GM21825 (cell line): ENCODE results near the gene MMP23B.
"Not testable (repeated sequence)": the region's sequence is repeated elsewhere in the genome, so short reads cannot be mapped to it uniquely, and the experiment has no call there.

Experiments
- ATAC-seq: cut with Tn5 transposase; IDR thresholded peaks from one replicate; pipeline ENCODE4 v1.9.1; 2021; ENCODE audit warnings: mild to moderate bottlenecking, moderate library complexity; ENCODE audit not compliant: unreplicated experiment

MMP23B gene

GRCh38 chr1:1664318-1664717 is 32.3 kb downstream of the MMP23B start:
- ATAC-seq: not testable (repeated sequence)

- no peak for ATAC-seq
These were observed 33.2 kb downstream of the MMP23B start for GRCh38 chr1:1664941-1665814.

DNA sequence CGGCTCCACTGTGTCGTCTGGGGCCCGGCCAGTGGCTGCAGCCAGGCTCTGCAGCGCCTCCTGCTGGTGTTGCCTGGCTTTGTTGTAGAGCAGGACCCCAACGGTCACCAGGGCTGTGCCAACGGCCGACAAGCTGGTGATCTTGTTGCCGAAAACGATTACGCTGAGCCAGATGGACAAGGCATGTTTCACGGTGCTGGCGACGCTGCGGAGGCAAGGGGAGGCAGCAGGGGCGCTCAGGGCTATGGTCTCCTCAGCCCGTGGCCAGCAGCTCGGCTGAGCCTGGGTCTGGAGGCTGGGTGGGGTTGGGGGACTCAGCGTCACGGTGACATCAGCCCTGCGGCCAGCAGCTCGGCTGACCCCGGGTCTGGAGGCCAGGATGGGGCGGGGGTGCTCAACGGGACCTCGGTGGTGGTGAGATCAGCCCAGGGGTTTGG is 33.9 kb downstream of the MMP23B start:
- ATAC-seq: no peak

GRCh38 chr1:1666526-1666925 is 34.6 kb downstream of the MMP23B start:
- no peak for ATAC-seq

DNA sequence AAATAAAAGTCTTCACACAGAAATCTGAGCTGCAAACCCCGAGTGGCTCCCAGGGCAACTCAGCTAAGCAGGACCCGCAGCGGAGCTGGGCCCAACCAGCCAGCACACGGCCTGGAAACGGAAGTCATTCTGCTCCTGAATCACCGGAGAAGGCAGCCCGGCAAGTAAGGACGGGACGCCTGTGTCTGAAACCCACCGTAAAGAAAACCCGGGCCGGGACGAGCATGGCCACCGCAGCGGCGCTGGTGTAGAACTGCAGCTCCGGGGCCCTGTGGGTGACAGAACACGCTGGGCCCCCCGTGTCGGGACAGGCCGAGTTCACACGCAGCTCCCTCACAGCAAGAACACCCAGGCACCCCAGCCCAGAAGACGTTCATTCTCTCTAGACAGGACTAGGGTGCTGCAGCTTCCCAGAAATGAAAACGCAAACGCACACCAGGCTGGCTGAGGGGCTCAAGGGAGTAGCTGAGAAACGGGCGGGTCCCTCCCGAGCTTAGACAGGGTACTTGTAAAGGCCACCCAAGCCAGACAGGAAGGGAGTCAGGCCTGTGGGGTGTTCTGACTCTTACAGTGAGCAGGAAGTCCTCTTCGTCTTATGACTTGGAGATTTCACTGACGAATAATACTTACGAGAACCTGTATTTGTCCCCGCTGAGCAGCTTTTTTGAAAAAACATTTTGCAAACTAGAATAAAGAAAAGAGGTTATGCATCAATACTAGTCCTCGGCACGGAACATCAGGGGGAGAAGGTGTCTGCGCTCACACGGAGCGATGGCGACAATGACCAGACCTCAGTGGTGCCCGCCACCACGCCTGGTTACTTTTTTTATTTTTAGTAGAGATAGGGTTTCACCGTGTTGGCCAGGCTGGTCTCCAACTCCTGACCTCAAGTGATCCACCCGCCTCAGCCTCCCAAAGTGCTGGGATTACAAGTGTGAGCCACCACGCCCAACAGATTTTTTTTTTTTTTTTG is 37.8 kb downstream of the MMP23B start:
- ATAC-seq: no peak

GRCh38 chr1:1670866-1671265 is 38.9 kb downstream of the MMP23B start:
- ATAC-seq: no peak

- no peak for ATAC-seq
These were observed 39.6 kb downstream of the MMP23B start for GRCh38 chr1:1671365-1672119.

DNA sequence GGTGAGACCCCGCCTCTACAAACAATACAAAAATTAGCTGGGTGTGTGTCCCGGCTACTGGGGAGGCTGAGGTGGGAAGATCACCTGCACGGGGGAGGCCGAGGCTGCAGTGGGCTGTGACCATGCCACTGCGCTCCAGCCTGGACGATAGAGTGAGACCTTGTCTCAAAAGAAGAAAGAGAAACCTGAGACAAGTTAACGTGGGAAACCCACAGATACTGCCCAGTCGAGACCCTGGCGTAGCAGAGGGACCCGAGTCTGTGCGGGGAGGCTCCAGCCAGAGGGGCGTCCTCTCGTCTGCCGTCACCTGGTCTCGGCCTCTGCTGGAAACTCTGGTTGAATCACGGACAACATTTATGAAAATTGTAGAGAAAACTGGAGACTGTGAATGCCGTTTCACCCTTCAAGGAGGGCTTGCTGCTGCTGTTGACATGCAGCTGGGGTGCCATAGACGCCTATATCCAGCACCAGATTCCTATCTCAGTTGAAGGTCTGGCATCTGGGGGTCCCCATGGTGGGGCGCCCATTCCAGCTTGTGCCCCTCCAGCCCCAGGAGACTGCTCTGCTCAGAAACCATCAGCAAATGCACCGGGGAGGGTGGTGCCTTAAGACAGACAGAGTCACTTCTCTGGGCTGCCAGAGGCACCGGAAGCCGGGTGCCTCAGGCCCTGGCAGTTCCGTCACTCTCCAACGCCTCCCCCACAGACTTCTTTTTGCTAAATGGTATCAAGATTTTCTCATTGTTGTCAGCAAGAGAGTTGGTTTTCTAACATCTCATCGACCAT is 40.4 kb downstream of the MMP23B start:
- ATAC-seq: no peak

GRCh38 chr1:1674806-1675205 is 42.8 kb downstream of the MMP23B start:
- not testable (repeated sequence) for ATAC-seq

GRCh38 chr1:1675218-1675617 is 43.2 kb downstream of the MMP23B start:
- ATAC-seq: not testable (repeated sequence)

- ATAC-seq: not testable (repeated sequence)
These were observed 44.1 kb downstream of the MMP23B start for GRCh38 chr1:1676087-1676486.

DNA sequence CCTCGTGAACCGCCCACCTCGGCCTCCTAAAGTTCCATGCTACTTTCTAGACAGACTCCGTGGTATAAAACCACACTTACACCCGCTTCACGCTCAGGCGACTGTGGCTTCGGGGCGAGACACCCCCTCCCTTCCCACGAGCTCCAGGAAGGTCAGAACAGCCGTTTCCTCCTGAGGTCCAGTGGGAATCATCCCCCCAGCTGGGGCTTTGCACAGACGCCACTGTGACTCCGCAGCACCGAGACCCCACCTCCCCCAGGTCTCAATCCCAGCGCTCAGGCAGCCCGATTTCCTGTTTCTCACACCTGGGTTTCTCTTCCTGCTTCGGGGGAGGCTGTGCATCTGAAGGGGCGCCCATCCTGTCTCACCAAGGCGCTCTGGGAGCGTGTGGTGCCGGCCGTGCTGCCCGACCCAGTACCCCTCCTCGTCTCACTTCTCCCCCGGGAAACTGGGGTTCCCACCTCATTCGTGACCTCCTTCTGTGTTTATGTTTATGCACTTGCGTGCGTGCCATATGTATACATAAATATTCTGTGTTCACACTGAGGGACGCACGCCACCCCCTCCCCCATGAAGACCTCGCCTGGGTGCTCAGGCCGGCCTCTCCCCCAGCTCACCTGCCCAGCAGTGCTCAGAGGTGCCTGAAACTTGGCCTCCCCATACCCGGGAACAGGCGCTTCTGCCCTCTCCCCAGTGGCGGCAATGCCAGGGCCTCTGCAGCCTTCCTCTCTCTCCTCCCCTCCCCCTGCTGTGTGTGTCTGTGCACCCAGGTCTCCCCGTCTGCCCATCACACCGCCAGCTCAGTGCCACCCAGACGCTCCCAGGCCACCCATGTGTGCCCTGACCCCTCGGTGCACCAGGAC is 46.0 kb downstream of the MMP23B start:
- peak; percentile 69 for ATAC-seq

DNA sequence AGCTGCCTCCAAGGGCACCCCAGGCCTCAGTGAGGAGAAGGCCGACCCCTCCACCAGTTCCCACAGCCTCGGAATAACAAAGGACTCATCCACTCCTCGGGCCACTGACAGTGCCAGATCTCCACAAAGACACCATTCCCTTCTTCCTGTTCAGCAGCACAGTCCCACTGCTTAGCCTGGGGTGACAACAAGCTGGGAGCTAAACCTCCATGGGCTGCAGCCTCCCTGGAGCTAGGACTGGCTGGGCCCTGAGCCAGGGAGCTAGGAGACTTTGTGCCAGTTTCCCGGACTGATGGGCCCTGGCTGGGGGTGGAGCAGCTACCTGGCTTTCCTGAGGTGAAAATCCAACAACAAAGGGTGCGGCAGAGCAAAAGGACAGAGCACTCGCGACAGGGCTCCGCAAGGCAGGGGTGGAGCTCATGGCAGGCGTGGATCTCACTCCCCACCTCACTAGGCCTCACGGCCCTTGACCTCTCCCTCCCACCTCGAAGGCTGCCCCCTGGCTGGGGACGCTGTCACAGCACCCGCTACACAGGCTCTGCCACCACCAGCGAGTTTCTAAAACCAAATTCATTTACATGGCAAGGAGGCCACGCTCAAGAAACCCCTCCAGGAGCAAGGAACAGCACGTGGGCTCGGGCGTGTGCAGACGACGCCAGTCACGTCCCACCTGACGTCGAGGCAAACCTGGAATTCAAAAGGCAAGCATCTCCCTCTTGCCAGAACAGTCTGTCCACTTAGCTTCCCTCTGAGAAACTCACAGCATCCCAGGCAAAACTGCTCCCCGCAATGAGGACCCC is 46.8 kb downstream of the MMP23B start:
- ATAC-seq: no peak

- ATAC-seq: no peak
These were observed 48.3 kb downstream of the MMP23B start for GRCh38 chr1:1680031-1680911.

- ATAC-seq: no peak
These were observed 48.9 kb downstream of the MMP23B start for GRCh38 chr1:1680912-1681273.

DNA sequence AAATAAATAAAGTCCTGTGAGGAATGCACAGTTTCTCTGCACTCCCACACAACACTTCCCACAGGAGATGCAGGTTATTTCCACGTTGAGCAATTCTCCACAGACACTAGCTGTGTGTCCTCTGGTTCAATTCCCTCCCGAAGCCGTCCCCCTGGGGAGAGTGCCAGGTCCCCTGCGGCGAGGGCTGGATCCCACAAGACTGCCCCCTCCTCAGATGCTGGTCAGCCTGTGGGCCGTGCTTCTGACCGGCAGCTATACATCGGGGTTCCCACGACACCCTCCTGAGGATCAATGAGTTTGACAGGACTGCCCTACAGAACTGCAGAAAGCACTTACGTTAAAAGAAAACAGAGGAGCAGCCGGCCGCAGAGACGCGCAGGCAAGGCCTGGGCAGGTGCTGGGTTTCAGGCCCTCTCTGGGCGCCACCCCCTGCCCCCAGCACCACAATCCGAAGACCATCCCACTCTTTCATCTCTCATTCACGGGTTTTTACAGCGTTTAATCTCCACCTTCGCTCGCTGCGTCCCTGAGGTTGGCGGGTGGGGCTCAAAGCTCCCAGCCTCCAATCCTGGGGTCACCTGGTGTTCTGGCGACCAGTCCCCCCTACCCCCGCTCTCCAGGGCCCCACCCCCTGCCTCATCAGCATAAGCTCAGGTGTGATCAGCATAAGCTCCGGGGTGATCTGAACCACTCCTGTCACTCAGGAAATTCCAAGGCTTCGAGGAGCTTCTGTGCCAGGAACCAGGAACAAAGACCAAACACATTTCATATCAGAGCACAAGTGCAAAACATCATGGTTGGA is 51.3 kb downstream of the MMP23B start:
- no peak for ATAC-seq
